NCI-H524 treated with DMSO at 0.1 percent for 48 hours (cell line): ENCODE measurements around the gene FRAS1.
"Not testable (repeated sequence)": the region's sequence is repeated elsewhere in the genome, so short reads cannot be mapped to it uniquely, and the experiment has no call there.

Source experiments
- DNase-seq: peaks from one replicate; lab custom pipeline; 2025; lab: John Stamatoyannopoulos, UW

FRAS1 gene

DNA sequence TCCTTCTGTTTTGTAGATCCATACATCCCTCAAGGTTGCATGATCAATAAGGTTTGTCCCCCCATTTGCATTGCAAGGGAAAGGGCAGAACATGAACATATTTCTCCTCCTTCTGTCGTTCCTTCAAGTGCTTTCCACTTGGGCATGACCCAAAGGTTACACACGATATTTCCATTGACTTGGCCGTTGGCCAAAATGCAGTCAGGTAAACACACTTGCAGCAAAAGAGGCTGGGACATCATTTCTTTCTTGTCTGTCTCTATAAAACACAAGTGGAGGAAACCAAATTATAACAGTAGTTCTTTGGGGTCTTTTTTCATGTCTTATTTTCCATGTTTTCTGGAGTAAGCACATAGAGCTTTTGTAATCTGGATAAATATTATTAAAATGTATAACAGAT is 156.1 kb downstream of the FRAS1 start:
- no peak for DNase-seq

DNA sequence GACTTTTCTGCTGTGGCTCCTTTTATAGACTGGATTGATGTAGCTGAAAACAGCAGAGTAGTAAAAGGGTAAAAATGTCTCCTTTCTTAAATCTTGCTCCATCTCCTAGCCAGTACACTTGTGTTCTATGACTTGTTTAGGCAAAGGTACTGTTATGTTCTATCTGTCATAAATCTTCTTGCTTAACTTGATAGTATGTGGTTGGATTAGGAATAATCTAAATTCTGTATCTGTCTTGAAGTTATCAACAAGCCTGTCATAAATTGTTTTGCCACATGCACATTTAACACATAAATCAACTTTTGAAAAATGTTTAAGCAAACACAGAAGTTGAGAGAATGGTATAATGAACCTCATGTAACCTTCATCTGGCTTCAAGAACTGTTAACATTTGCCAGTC is 157.0 kb downstream of the FRAS1 start:
- DNase-seq = no peak

DNA sequence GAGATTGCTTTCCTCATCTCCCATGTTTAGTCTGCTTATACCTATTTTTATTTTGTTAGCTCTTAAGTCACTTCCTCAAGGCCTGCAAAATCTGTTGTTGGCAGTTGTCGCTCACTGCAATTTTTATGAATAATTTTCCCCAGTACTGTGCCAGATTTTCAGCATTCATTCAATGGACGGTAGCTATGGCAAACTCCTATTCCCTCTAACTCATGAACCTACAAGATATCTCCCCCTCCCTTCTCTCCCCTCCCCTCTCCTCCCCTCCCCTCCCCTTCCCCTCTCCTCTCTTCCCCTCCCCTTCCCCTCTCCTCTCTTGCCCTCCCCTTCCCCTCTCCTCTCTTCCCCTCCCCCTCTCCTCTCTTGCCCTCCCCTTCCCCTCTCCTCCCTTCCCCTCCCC is 160.4 kb downstream of the FRAS1 start:
- no peak for DNase-seq

DNA sequence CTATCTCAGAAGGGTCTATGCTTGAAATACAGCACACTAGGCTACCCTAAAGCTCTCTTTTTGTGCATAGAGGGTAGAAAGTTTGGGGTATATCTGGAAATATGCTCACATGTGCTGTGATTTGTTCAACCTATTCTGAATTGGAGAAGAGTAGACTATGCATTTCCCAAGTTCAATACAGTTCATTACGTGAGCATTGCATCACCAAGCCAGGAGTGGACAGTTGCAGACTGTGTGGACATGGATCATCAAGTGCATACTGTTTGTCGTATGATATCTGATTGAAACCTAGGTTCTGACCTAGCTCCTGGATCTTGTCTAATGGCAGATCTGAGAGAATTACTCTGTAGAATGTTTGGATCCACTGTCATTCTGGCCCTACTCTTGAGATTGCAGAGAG is 161.1 kb downstream of the FRAS1 start:
- DNase-seq = no peak

DNA sequence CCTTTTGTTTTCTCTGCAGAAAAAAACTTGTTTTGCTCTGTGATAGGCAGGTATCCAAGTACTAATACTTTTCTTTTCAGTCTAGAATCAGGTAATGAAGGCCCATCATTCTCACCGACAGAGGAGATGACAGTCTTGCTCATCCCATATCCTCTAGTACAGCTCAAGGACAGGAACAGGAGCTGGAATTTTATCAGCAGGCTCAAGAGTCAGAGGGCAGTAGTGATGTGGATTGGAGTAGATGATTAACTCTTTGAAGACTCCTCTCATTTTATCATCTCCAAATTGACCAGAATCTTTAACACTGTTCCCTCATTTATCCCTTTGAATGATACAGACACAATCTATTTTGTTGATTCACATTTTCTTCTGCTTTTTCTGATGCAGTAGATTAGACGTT is 162.7 kb downstream of the FRAS1 start:
- DNase-seq = no peak

DNA sequence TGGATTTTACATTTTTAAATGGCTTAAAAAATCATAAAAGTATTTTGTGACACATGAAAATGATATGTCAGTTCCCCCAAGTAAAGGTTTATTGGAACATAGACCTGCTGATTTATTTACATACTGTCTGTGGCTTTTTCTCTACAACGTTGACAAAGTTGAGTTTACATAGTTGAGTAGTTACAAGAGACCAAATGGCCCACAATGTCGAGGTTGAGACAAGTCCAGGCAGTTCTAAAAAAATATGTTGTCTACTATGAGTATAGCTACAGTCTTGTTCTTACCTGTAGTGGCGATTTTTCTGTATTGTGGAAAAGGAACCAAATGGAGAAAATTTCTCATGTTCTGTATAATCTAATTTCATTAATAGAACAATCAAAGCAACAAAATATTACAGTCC is 163.2 kb downstream of the FRAS1 start:
- no peak for DNase-seq

DNA sequence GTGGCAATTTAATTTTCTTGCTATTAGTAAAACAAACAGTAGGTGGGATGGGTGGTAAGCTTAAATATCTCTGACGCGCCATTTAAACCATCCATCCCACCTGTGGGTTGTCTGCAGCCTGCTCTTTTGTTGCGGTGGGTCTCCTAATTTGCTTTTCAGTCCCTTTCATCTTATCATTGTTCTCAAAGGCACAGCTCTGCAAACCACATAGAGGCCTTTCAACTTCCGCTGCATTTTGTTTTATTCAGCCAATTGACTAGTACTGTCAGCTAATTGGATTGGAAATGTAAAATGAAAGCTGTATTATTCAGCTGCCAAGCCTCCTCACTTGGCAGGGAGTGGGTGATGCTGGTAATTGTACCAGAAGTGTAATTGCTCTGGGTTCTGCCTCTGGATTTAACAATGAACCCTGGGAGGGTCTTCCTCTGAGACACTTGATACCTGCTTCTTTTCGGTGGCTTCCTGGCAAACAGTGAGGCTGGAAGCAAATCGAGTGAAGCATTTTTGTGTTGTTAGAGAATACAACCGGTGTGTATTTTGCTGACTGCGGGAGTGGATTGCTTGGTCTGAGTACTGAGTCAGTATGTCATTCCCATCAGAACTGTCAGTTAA is 165.6 kb downstream of the FRAS1 start:
- no peak for DNase-seq

DNA sequence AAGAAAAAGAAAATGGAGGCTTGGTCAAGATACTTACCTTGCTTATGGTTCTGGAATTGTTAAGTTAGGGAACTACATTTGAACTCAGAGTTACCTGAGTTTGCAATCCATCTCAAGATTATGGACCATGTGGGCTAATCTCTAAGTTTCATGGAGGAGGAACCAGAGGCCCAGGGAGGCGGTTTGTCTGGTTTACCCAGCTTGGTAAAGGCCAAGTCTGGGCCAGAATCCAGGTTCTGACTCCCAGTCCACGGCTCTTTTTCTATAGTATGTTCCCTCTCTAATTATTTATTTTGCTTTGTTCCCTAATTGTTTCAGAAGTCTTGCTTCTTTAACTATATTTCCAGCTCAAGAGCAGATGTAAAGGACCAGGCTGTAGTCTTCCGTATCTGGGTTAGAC is 168.1 kb downstream of the FRAS1 start:
- DNase-seq = no peak

DNA sequence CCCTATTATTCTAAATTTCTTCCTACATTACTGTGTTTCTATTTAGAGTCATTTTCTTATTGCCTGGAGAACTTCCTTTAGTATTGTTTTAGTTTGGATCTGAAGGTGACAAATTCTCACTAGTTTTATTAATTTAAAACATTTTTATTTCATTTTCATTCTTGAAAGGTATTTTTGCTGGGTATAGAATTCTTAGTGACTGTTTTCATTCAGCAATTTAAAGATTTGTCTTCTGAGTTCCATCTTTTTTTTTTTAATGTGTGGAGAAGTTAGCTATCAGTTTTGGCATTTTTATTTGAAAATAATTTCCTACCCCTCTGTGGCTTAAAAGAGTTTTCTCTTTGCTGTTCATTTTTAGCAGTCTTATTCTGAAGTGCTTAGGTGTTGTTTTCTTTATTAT is 169.2 kb downstream of the FRAS1 start:
- no peak for DNase-seq

DNA sequence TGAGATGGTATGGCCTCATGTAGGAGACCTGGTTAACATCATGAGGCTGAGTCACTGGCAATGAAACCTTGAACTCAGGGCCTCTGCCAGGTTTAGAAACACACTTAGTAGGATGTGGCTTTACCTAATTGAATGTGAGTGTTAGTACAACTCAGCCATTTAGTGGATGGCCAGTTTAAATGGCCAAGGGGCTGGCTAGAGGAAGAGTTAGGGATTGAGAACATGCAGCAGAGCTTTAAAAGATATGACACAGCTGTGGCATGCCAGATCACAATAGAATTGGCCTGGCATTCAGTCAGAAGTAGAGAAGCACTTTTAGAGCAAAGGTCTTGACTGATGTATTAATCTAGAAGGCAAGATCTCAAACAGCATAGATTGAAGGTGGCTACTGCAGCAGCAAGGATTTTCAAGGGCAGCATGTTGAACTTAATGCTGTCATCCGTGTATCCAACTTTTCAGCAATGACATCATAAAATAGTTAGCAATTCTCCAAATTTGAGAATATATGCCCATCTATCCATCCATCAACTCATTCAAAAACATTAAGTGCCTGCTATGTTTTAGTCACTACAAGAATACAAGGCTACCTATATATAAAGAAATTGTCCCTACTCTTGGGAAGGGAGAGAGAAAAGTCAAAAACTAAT is 170.4 kb downstream of the FRAS1 start:
- DNase-seq = no peak

DNA sequence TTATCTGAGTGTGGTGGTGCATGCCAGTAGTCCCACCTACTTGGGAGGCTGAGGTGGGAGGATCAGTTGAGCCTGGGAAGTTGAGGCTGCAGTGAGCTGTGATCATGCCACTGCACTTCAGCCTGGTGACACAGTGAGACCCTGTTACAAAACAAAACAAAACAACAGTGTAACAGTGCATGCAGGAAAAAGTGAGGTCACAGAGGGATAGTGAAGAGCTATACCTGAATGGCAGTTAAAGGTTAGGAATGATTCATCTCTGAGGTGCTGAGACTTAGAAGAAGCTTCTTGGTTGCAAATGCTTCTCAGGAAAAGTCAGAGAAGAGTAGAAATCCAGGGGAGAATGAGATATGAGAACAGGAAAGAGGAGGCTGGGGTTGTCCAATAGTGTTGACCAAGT is 178.7 kb downstream of the FRAS1 start:
- no peak for DNase-seq

DNA sequence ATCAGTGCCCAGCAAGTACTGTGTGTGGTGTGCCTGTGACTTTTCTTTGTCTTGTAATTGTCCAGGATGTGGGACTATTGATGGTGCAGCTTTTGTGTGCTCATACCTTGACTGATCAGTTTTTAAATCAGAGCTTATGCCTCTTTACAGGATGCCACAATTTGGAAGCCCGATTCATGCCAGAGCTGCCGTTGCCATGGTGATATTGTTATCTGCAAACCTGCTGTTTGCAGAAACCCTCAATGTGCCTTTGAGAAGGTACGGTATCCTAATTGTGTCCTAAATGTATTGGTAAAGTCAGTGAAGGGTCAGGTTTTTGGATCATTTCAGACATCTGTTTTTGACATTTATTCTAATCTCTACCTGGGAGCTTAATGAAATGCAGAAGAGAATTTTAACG is 180.2 kb downstream of the FRAS1 start:
- DNase-seq = no peak

DNA sequence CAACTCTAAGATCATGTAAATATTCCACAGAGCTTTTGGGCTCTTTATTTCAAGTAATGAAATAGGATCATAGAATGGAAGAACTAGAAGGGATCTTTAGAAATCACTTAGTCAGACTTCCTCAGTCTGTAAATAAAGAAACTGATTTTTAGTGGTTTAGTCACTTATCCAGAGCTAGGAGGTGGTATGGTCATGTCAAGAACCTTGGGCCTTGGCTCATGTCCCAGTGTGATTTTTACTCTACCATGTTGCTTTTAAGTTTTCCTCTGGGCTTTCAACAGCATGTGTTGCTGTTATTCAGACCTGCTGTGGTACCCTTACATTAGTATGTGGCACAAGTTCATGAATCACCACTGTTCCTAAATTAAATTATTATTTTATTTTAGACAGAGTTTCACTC is 184.9 kb downstream of the FRAS1 start:
- DNase-seq = no peak

DNA sequence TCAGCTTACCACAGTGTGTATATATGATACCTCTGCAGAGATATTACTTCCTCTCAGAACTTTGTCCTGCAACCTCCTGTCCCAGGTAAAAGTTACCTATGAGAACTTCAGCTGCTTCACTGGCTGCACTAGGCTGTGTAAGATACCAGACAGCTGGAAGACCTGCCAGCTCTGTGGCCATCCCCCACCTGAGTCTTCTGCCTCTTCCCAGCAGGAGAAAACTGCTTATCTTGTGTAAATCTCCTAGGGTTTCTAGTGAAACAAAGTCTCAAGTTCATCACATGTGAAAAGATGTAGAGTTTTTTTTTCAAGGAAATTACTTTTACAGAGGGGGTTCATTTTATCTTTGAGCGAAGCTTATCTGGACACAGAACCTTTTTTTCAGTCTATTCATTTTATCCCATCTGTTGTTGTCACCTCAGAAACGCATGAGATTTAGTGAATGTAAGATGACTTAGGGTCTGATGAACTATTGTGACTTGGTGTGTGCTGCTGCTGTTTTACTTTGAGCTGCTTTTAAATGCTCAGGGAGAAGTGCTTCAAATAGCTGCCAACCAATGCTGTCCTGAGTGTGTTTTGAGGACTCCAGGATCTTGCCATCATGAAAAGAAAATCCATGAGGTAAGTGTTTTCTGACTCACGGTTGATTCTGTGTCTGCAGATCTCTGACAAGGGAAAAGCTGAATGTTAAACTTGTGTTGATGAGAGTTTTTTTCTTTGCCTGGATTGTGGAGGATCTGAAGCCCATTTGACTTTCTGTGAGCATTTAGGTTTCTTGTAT is 187.8 kb downstream of the FRAS1 start:
- no peak for DNase-seq

DNA sequence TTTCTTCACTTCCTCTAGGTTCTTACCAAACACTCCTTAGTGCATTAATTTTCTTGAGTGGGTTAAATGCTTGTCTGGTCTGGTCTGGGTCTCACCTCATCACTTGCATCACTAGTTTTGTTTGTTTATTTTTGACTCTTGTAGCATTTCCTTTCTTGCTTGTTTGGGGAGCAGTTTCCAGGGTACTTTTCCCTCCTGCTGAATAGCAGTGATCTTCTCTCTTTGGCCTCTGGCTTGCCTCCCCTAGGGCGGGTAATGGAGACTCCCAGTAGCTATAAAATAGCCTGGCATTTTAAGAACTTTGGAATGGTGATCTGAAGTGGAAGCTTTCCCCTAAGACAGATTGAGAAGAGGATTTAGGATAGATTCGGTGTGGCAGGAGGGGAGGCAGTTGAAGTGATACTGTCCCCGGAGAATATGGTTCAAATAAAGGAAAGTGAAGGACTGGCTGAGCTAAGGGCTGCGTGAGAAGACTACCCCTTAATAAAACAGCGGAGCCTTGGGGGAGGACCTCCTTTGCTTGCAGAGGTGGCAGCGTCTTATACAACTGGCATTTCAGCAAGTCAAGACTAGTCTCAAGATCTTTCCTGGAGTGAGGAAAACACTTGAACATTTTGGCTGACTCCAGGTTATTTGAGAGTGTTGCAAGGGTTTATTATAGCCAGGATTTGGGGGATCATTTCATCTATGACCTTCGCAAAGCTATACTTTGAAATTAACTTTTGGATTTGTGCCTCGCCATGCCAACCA is 190.6 kb downstream of the FRAS1 start:
- no peak for DNase-seq

DNA sequence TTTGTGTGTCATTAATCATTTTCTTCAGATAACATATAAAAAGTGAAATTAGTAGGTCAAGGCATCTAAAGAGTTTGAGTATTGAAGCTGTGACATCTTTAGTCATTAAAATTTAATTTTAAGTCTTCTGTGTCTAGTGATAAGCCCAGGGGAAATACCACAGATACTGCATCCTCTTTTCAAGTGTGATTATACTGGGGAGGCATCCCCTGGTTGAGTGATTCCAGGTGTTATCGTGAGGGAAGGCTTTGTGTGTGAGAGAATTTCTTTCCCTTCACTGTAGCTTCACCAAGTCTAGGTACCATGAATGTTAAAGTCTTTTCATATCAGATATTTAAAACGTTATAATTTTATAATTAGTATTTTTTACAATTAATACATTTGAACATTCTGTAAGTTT is 193.4 kb downstream of the FRAS1 start:
- DNase-seq = no peak

DNA sequence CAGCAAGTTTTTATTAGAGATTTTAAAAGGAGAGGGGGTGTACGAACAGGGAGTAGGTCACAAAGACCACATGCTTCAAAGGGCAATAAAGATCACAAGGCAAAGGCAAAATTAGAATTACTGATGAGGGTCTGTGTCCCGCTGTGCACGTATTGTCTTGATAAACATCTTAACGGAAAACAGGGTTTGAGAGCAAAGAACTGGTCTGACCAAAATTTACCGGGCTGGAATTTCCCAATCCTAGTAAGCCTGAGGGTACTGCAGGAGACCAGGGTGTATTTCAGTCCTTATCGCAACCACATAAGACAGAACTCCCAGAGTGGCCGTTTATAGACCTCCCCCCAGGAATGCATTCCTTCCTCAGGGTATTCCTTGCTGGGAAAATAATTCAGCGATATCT is 195.7 kb downstream of the FRAS1 start:
- not testable (repeated sequence) for DNase-seq

DNA sequence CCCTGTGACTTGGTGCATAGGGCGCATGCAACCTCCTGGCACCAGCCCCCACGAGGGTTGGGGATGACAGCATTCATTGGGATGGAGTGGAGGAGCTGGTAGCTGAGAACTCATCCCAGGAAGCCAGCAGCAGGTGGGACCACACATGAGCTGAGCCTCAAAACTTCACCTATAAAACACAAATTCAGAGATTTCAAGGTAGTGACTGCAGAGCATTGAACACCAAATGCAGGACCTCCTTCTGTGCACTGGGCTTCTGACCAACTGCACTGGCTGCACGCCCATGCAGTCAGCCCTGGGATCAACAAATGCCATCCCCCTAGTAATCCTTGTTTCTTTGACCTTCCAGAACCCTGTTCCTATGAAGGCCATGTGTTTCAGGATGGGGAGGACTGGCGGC is 197.8 kb downstream of the FRAS1 start:
- no peak for DNase-seq

DNA sequence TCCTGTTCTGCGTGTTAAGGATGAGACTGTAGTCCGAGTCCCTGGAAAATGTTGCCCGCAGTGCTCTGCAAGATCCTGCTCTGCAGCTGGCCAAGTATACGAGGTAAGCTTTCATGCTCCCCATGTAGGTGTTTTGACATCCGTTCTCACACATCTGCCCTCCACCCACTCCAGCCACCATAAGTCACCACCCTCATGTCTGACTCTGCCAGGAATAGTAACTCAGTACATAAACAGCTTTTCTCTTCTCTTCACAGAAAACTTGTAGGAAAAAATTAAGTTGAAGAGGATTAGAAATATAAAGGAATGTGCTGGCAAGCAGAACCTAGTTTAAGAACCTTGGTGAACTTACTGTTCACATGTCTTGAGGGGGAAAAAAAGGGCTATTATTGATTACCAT is 207.9 kb downstream of the FRAS1 start:
- DNase-seq = no peak

DNA sequence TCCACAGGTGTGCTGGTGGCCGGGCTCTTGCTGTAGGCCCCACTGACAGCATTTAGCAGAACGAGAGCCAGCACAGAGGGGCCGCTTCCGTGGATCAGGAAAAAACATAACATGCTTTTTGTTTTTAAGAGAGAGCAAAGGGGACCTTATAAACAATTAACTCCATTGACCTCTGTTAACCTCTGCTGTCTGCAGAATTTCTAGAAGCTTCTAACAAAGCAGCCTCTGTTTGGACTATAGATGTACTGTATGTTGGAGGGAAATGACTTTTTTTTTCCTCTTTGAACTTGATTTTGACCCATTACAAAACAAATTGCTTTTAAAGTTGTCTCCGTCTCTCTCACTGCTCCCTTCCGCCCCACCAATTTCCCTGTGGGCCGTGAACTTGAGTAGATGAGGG is 210.7 kb downstream of the FRAS1 start:
- no peak for DNase-seq

DNA sequence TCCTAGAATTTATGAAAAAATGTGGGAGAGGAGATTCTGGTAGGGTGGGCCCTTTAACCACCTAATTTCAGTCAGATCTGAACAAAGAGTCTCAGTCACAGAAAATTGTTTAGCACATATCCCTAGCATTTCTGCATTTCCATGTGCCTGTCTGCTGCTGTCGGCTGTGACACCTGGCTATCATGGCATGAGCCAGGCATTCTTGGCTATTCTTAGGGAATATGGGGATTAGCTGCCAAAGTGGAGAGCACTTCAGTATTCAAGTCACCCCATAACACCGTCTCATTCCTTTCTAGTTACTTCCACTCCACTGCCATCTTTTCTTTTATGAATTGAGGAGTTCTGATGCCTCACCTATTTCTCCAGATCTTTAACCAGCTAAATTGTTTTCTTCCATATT is 211.5 kb downstream of the FRAS1 start:
- no peak for DNase-seq

DNA sequence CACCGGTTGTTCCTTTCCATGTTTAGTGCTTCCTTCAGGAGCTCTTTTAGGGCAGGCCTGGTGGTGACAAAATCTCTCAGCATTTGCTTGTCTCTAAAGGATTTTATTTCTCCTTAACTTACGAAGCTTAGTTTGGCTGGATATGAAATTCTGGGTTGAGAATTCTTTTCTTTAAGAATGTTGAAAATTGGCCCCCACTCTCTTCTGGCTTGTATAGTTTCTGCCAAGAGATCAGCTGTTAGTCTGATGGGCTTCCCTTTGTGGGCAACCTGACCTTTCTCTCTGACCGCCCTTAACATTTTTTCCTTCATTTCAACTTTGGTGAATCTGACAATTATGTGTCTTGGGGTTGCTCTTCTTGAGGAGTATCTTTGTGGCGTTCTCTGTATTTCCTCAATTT is 218.3 kb downstream of the FRAS1 start:
- not testable (repeated sequence) for DNase-seq

DNA sequence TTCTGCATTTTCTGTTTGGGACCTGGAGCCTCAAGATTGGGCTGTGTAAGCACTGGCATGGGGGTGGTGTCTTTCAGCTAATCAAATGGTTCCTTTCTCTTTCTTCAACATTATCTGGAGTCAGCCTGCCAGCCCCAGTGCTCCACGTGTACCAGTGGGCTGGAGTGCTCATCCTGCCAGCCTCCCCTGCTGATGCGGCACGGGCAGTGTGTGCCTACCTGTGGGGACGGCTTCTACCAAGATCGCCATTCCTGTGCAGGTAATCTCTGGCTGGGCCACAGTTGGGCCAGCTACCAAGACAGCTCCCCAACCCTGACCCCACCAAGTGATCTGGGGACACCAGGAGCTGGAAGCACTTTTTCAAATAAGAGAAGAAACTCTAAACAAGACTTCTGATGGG is 229.2 kb downstream of the FRAS1 start:
- DNase-seq = no peak
